Omental fat pad (tissue), 4 donors: Measurements from ENCODE around the gene ADAMTS17. TPM values are rescaled to one million over a fixed set of nuclear protein-coding genes. Genes with fewer than 3 reads are reported as not detected.
A peak's percentile ranks its signal among the peaks of the same experiment; 100 is the strongest.

Source experiments
- ATAC-seq: fragments of 150-250 bp; one replicate; pipeline ENCODE4 v1.9.1; 2016; ENCODE audit warnings: mild to moderate bottlenecking, moderate library complexity; ENCODE audit not compliant: low FRiP score
- DNase-seq: peaks from one replicate; pipeline ENCODE4 v3.0.0-alpha.2; 2019; ENCODE audit warnings: low spot score
- CTCF ChIP-seq, 3 donors: fragments of 450-650 bp; IDR thresholded peaks; one replicate each; pipeline ENCODE4 v1.5.1; 2016 to 2017; ENCODE audit warnings: antibody characterized with exemption in 3 of 3, mild to moderate bottlenecking in 3 of 3, moderate library complexity in 2 of 3
- total RNA-seq, 4 donors: library from RNA; depleted of rRNA; stranded (reverse); fragments of >200 nt; gene quantifications; one replicate each; pipeline ENCODE4 v1.1.0, GENCODE V29; 2016

ADAMTS17 gene
- total RNA-seq, 4 donors from 2014 or later: 1.6 to 10.7 (median 5.7) TPM

GRCh38 chr15:99966815-99967214 is 375.0 kb downstream of the ADAMTS17 start:
- no peak for TF ChIP-seq CTCF (IDR thresholded peaks at IDR 0.05)
- no peak for DNase-seq
- no peak for ATAC-seq

GRCh38 chr15:99965376-99965775 is 376.4 kb downstream of the ADAMTS17 start:
- no peak for ATAC-seq
- DNase-seq: no peak
- no peak for TF ChIP-seq CTCF (IDR thresholded peaks at IDR 0.05)

- DNase-seq (no peak), ATAC-seq (no peak)
- no peak for TF ChIP-seq CTCF (IDR thresholded peaks at IDR 0.05)
Measured at GRCh38 chr15:99963976-99964375, 377.8 kb downstream of the ADAMTS17 start.

- DNase-seq (no peak), ATAC-seq (peak; percentile 72)
- TF ChIP-seq CTCF (IDR thresholded peaks at IDR 0.05): no peak
Measured at GRCh38 chr15:99963096-99963825, 378.5 kb downstream of the ADAMTS17 start.

- DNase-seq: no peak
- ATAC-seq: no peak
- TF ChIP-seq CTCF (IDR thresholded peaks at IDR 0.05): no peak
Measured at GRCh38 chr15:99962006-99962561, 379.7 kb downstream of the ADAMTS17 start.

GRCh38 chr15:99961011-99961441 is 380.7 kb downstream of the ADAMTS17 start:
- TF ChIP-seq CTCF (IDR thresholded peaks at IDR 0.05): no peak
- DNase-seq (no peak), ATAC-seq (peak; percentile 66)

GRCh38 chr15:99959326-99959725 is 382.4 kb downstream of the ADAMTS17 start:
- no peak for ATAC-seq
- DNase-seq: no peak
- no peak for TF ChIP-seq CTCF (IDR thresholded peaks at IDR 0.05)
